Lower lobe of right lung (tissue), 2 donors: Measurements from ENCODE around the gene TENM3. TPM values are rescaled to one million over a fixed set of nuclear protein-coding genes. Genes with fewer than 3 reads are reported as not detected.

Experiments
- ATAC-seq, 2 donors: fragments of 200-7000 bp; cut with Tn5 transposase; one replicate each; pipeline ENCODE4 v1.9.1; 2020 to 2022; ENCODE audit warnings: mild to moderate bottlenecking in 2 of 2, moderate library complexity in 2 of 2
- DNase-seq: peaks from one replicate; pipeline ENCODE4 v3.0.0-alpha.2; 2020
- H3K27ac ChIP-seq: fragments of 200-600 bp; one replicate; pipeline ENCODE4 v1.8.0; 2022
- H3K27me3 ChIP-seq: fragments of 200-600 bp; one replicate; pipeline ENCODE4 v1.8.0; 2022; ENCODE audit warnings: low read depth
- H3K36me3 ChIP-seq: fragments of 200-600 bp; one replicate; pipeline ENCODE4 v1.8.0; 2022; ENCODE audit warnings: mild to moderate bottlenecking
- H3K4me1 ChIP-seq: fragments of 200-600 bp; one replicate; pipeline ENCODE4 v1.8.0; 2022
- H3K4me3 ChIP-seq: fragments of 200-600 bp; one replicate; pipeline ENCODE4 v1.8.0; 2022; ENCODE audit warnings: mild to moderate bottlenecking
- H3K9me3 ChIP-seq: fragments of 200-600 bp; one replicate; pipeline ENCODE4 v1.8.0; 2022
- intact Hi-C: fragments of 100-400 bp; cut with DNase I; formaldehyde crosslinking; loops from one replicate; pipeline ENCODE4 v1.11.0; 2022
- total RNA-seq: library from RNA; stranded (reverse); fragmentation: NEBNext Ultra II Directional; extraction: Animal tissue kit (Norgen Biotek cat#: 25700); gene quantifications from one replicate; pipeline ENCODE4 v1.2.1, GENCODE V29; 2021
- TF ChIP-seq, protein P1 (sequence below): fragments of 200-600 bp; IDR thresholded peaks from one replicate; pipeline ENCODE4 v1.8.0; 2022; ENCODE audit warnings: antibody characterized with exemption, mild to moderate bottlenecking
- donor health status: DM: no; HTN: yes; CAD: no; lungs with severe emphysema.

Gene TENM3
- total RNA-seq, 1 donor from 2014 or later: 1.9 TPM

DNA sequence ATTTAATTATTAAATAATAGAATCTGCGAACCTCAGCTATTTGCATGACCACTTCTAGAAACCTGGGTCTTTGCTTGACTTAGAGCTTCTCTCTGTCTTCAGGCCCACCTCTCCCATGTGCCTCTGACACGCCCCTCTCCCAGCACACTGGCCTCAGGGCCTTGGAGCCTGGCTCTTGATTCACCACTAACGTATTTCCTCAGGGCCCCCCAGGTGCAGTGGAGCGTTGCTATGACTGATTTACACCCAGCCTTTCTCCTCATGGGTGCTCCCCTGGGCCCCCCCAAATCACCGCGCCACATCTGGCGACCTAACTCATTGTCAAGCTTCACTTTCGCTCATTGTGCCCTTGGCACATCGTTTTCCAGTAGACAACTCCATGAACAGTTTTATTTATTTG lies 37.9 kb upstream of the TENM3 start:
- H3K36me3 ChIP-seq: no peaks in the 10 kb centered on the region
- H3K4me1 ChIP-seq: no peaks in the 10 kb centered on the region
- no peak for ATAC-seq
- no peak for DNase-seq
- intact Hi-C loops: no loop called here
- no peak overlapping the region for H3K27ac ChIP-seq
- no peaks in the 10 kb centered on the region for H3K9me3 ChIP-seq
- H3K27me3 ChIP-seq: no peaks in the 10 kb centered on the region
- H3K4me3 ChIP-seq: no peak overlapping the region
- TF ChIP-seq, protein P1, sequence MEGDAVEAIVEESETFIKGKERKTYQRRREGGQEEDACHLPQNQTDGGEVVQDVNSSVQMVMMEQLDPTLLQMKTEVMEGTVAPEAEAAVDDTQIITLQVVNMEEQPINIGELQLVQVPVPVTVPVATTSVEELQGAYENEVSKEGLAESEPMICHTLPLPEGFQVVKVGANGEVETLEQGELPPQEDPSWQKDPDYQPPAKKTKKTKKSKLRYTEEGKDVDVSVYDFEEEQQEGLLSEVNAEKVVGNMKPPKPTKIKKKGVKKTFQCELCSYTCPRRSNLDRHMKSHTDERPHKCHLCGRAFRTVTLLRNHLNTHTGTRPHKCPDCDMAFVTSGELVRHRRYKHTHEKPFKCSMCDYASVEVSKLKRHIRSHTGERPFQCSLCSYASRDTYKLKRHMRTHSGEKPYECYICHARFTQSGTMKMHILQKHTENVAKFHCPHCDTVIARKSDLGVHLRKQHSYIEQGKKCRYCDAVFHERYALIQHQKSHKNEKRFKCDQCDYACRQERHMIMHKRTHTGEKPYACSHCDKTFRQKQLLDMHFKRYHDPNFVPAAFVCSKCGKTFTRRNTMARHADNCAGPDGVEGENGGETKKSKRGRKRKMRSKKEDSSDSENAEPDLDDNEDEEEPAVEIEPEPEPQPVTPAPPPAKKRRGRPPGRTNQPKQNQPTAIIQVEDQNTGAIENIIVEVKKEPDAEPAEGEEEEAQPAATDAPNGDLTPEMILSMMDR: no peak

DNA sequence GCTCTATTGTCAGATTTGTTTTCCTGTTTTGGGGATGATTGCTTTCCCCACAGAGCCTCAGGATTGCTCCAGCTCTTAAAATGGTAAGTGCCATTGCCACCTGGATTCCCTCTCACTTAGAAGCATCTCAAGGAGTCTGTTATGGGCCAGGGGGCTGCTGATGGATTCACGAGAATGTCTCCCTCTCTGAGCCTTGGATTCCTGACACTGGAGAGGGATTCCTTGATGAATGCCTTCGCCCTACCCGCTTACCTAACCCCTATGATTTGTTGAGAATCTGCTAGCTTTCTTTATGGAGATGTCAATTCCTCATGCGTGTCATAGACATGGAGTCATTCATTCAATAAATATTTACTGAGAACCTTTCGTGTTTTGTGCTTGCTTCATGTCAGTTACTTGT lies 36.9 kb upstream of the TENM3 start:
- Histone ChIP-seq H3K27me3 (peaks cover 4% of the 10 kb centered on the region), H3K9me3 (no peaks in the 10 kb centered on the region), H3K27ac (no peak overlapping the region), H3K36me3 (no peaks in the 10 kb centered on the region), H3K4me1 (no peaks in the 10 kb centered on the region), H3K4me3 (no peak overlapping the region)
- ATAC-seq (no peak), DNase-seq (no peak)
- TF ChIP-seq, protein P1: no peak
- intact Hi-C loops: no loop called here

DNA sequence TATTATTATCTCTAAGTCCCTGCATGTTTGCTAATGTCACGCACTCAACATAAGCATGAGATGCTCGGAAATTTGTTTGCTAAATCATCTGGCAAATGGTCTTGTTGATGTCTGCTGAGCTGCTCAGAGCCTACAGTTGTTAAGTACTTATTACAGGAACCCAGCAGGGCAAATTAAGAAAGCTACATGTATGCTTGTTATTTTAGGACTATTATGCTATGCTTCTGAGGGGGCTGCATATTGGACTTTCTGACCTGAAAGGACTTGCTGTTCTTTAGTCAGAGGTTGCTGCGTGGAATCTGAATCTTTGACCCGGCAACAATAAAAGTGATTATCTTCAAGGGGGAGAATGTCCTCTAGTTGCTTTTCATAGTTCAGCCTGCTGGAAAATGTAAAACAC lies 36.3 kb upstream of the TENM3 start:
- Histone ChIP-seq H3K27ac (no peak overlapping the region), H3K27me3 (peaks cover 4% of the 10 kb centered on the region), H3K9me3 (no peaks in the 10 kb centered on the region), H3K4me1 (peaks cover 1% of the 10 kb centered on the region), H3K4me3 (no peak overlapping the region), H3K36me3 (no peaks in the 10 kb centered on the region)
- no peak for DNase-seq
- intact Hi-C loops: no loop called here
- TF ChIP-seq, protein P1: no peak
- ATAC-seq: no peak

DNA sequence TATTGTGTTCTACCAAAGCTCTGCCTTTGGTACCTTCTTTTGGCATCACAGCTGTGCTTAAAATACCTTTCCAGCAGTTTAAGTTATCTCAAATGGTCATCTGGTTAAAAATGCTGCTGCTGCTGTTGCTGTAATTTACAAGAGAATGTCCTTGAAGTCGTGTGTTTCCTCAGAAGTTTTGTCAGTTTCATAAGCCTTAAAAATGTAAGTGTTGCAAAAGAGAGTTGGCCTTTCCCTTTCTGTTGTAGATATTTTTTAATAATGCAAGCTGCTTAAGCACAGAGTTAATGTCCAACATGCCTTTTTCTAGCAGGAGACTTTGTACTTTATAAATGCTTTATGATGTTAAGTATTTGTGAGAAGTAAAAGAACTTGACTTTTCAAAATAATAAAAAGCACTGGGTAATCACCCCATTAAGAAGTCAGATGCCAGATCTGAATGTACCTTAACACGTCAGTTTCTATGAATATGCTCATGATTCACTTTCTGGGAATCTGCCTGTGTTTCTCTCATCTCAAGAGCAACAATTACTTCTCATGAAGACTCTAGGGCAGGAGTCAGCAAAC lies 35.3 kb upstream of the TENM3 start:
- peaks cover 4% of the 10 kb centered on the region for H3K27me3 ChIP-seq
- H3K27ac ChIP-seq: no peak overlapping the region
- TF ChIP-seq, protein P1: no peak
- no peaks in the 10 kb centered on the region for H3K36me3 ChIP-seq
- no peak for DNase-seq
- H3K4me1 ChIP-seq: peaks cover 4% of the 10 kb centered on the region
- no peak overlapping the region for H3K4me3 ChIP-seq
- intact Hi-C loops: no loop called here
- H3K9me3 ChIP-seq: no peaks in the 10 kb centered on the region
- no peak for ATAC-seq

DNA sequence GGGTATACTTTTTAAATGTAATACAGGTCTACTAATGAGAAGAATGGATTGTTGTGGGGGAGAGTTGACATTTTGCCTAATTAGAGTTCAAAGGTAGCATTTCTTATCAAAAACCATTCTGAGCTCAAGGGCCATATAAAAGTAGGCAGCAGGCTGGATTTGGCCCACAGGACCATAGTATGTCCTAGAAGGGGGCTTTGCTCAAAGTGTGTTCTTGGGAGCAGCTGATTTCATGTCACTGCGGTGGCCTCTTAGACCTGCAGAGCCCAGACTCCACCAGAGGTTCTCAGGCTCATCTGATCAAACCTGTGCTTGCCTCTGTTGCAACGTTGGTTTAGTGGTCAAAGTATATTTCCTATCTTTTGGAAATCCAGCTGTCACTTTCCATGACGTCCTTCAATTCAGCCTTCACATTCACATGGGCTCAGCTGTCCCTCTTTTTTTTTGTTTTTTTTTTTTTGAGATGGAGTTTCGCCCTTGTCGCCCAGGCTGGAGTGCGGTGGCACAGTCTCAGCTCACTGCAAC lies 34.6 kb upstream of the TENM3 start:
- TF ChIP-seq, protein P1: no peak
- ATAC-seq: no peak
- intact Hi-C loops: no loop called here

More for the DNA sequence above, 34.6 kb upstream of the TENM3 start:
- DNase-seq: no peak
- Histone ChIP-seq H3K9me3 (no peaks in the 10 kb centered on the region), H3K27me3 (peaks cover 4% of the 10 kb centered on the region), H3K4me1 (peaks cover 4% of the 10 kb centered on the region), H3K36me3 (no peaks in the 10 kb centered on the region), H3K4me3 (no peak overlapping the region), H3K27ac (no peak overlapping the region)
